HCT116 (cell line): ENCODE measurements around the gene TMEM120A. TPM values are rescaled to one million over a fixed set of nuclear protein-coding genes. Genes with fewer than 3 reads are reported as not detected.
"Not testable (repeated sequence)": the region's sequence is repeated elsewhere in the genome, so short reads cannot be mapped to it uniquely, and the experiment has no call there.

Experiments used
- ATAC-seq: fragments of 200-7000 bp; cut with Tn5 transposase; 2 replicates; pipeline ENCODE4 v1.9.1; 2020; ENCODE audit warnings: mild to moderate bottlenecking, moderate library complexity
- BruUV-seq: library from RNA; stranded (reverse); fragments of 400-500 nt; replicated peaks from 2 replicates; lab custom pipeline; 2021; lab: Mats Ljungman, UMichigan
- CTCF ChIA-PET: fragments of 300-600 bp; sonication (Branson Sonifier 250); formaldehyde crosslinking; loops from one replicate; lab custom pipeline; 2021; ENCODE audit warnings: antibody characterized with exemption; lab: Charles Lee
- POLR2A ChIA-PET: fragments of 300-600, 350-600 bp; sonication (Branson Sonifier 250); formaldehyde crosslinking; loops from one replicate; lab custom pipeline; 2021; ENCODE audit warnings: antibody characterized with exemption; lab: Charles Lee
- RAD21 ChIA-PET, 2 experiments: fragments of 300-600 bp; sonication (Branson Sonifier 250); formaldehyde crosslinking; loops; one replicate each; lab custom pipeline; 2023; ENCODE audit warnings: low total read pairs in 2 of 2; ENCODE audit not compliant: uncharacterized antibody in 2 of 2, unreplicated experiment in 2 of 2, low non-redundant PET in 1 of 2; lab: Charles Lee
- DNase-seq: peaks from one replicate; pipeline ENCODE4 v3.0.0-alpha.2; 2010; ENCODE audit warnings: low read depth, low spot score
- H2AFZ ChIP-seq: fragments of 200-600 bp; shearing (Covaris generic), sonication (generic); 2 replicates; pipeline ENCODE4 v1.6.1; 2017; ENCODE audit warnings: low read depth, mixed run types, mixed read lengths, antibody characterized with exemption, low read length; ENCODE audit not compliant: poor library complexity, severe bottlenecking
- H3K27ac ChIP-seq: 2 replicates; pipeline ENCODE4 v1.5.1; 2012; ENCODE audit warnings: low read depth, low read length
- H3K27me3 ChIP-seq: fragments of 200-600 bp; sonication (generic); 2 replicates; pipeline ENCODE4 v1.6.1; 2016; ENCODE audit warnings: mixed run types, low read length, mixed read lengths; ENCODE audit not compliant: insufficient read depth
- H3K36me3 ChIP-seq, 2 experiments: fragments of 200-500 bp in 1 of 2; fragments of 200-600 bp in 1 of 2; sonication (Bioruptor generic) in 1 of 2; sonication (generic) in 1 of 2; 2 replicates each; pipeline versions ENCODE4 v1.5.1 to v1.6.1; 2014 to 2016; ENCODE audit warnings: low read length in 2 of 2, inconsistent platforms in 1 of 2, mixed read lengths in 1 of 2, mixed run types in 1 of 2; ENCODE audit not compliant: insufficient read depth in 2 of 2, control insufficient read depth in 1 of 2
- H3K4me1 ChIP-seq, 2 experiments: fragments of 200-600 bp in 1 of 2; sonication (generic) in 1 of 2; 2 replicates each; pipeline versions ENCODE4 v1.5.1 to v1.6.1; 2012 to 2017; ENCODE audit warnings: low read length in 2 of 2, inconsistent platforms in 1 of 2, mild to moderate bottlenecking in 1 of 2, mixed read lengths in 1 of 2, mixed run types in 1 of 2, moderate library complexity in 1 of 2; ENCODE audit not compliant: insufficient read depth in 2 of 2, control insufficient read depth in 1 of 2
- H3K4me2 ChIP-seq: fragments of 200-600 bp; sonication (generic); 2 replicates; pipeline ENCODE4 v1.6.1; 2017; ENCODE audit warnings: mixed run types, low read length, mixed read lengths
- H3K4me3 ChIP-seq, 2 experiments: fragments of 200-600 bp in 1 of 2; sonication (generic) in 1 of 2; replicated peaks in 1 of 2; 2 replicates each; pipeline ENCODE4 v1.5.1; 2011 to 2016; ENCODE audit warnings: low read length in 2 of 2, control low read depth in 1 of 2, low read depth in 1 of 2, mild to moderate bottlenecking in 1 of 2, mixed read lengths in 1 of 2, mixed run types in 1 of 2
- H3K79me2 ChIP-seq: fragments of 200-600 bp; sonication (generic); 2 replicates; pipeline ENCODE4 v1.6.1; 2017; ENCODE audit warnings: mild to moderate bottlenecking, mixed run types, low read length, moderate library complexity, mixed read lengths; ENCODE audit not compliant: insufficient read depth
- H3K9ac ChIP-seq: fragments of 200-600 bp; sonication (generic); 2 replicates; pipeline ENCODE4 v1.6.1; 2016; ENCODE audit warnings: low read length, mixed read lengths
- H3K9me2 ChIP-seq: fragments of 200-600 bp; sonication (generic), shearing (Covaris generic); 2 replicates; pipeline ENCODE4 v1.6.1; 2017; ENCODE audit warnings: mixed run types, mild to moderate bottlenecking, moderate library complexity; ENCODE audit not compliant: insufficient read depth
- H3K9me3 ChIP-seq, 2 experiments: fragments of 200-500 bp in 1 of 2; fragments of 200-600 bp in 1 of 2; sonication (Bioruptor generic) in 1 of 2; sonication (generic) in 1 of 2; 2 replicates each; pipeline ENCODE4 v1.6.1; 2014 to 2017; ENCODE audit warnings: low read length in 2 of 2, mixed read lengths in 2 of 2, inconsistent platforms in 1 of 2, low read depth in 1 of 2, mild to moderate bottlenecking in 1 of 2, mixed run types in 1 of 2, moderate library complexity in 1 of 2; ENCODE audit not compliant: control insufficient read depth in 1 of 2, insufficient read depth in 1 of 2
- H4K20me1 ChIP-seq: fragments of 200-600 bp; sonication (generic), shearing (Covaris generic); 2 replicates; pipeline ENCODE4 v1.6.1; 2017; ENCODE audit warnings: mixed run types, mild to moderate bottlenecking, moderate library complexity; ENCODE audit not compliant: insufficient read depth
- CEBPB ChIP-seq: IDR thresholded peaks from 2 replicates; pipeline ENCODE4 v1.6.1; 2012; ENCODE audit warnings: low read depth
- EGR1 ChIP-seq: IDR thresholded peaks from 2 replicates; pipeline ENCODE4 v1.6.1; 2012; ENCODE audit warnings: low read depth
- ELF1 ChIP-seq: IDR thresholded peaks from 2 replicates; pipeline ENCODE4 v1.6.1; 2012; ENCODE audit warnings: low read depth, borderline replicate concordance
- EZH2phosphoT487 ChIP-seq: fragments of 200-600 bp; IDR thresholded peaks from 2 replicates; pipeline ENCODE4 v1.6.1; 2018; ENCODE audit warnings: antibody characterized with exemption, borderline replicate concordance
- POLR2AphosphoS5 ChIP-seq: IDR thresholded peaks from 2 replicates; pipeline ENCODE4 v1.6.1; 2011; ENCODE audit warnings: mild to moderate bottlenecking, low read depth, low read length, moderate library complexity
- SIN3A ChIP-seq: IDR thresholded peaks from 2 replicates; pipeline ENCODE4 v1.6.1; 2012; ENCODE audit warnings: low read depth
- SP1 ChIP-seq: IDR thresholded peaks from 2 replicates; pipeline ENCODE4 v1.6.1; 2012; ENCODE audit warnings: low read depth
- SRF ChIP-seq: IDR thresholded peaks from 2 replicates; pipeline ENCODE4 v1.6.1; 2012; ENCODE audit warnings: low read depth
- TCF7L2 ChIP-seq: IDR thresholded peaks from 2 replicates; pipeline ENCODE4 v1.7.0; 2011; ENCODE audit warnings: borderline replicate concordance, inconsistent platforms; ENCODE audit not compliant: insufficient read depth, insufficient read length; ENCODE audit errors: extremely low read depth
- YY1 ChIP-seq: IDR thresholded peaks from 2 replicates; pipeline ENCODE4 v1.6.1; 2011; ENCODE audit warnings: low read length, low read depth, moderate library complexity, mild to moderate bottlenecking; ENCODE audit not compliant: insufficient replicate concordance; ENCODE audit errors: extremely low read depth
- intact Hi-C: fragments of 100-400 bp; cut with micrococcal nuclease; formaldehyde crosslinking; loops from 2 replicates; pipeline ENCODE4 v1.10.0; 2022
- total RNA-seq: library from RNA; stranded (reverse); gene quantifications from one replicate; pipeline ENCODE4 v1.2.1, GENCODE V29; 2021; ENCODE audit not compliant: unreplicated experiment
- TF ChIP-seq, protein P1 (sequence below), 3 experiments: fragments of 200-600 bp in 1 of 3; sonication (generic) in 1 of 3; IDR thresholded peaks in 2 of 3; conservative IDR thresholded peaks in 1 of 3; 2 replicates each; pipeline ENCODE4 v1.5.1; 2012 to 2017; ENCODE audit warnings: low read depth in 2 of 3, low read length in 2 of 3, antibody characterized with exemption in 1 of 3, borderline replicate concordance in 1 of 3, control low read depth in 1 of 3, mild to moderate bottlenecking in 1 of 3, mixed read lengths in 1 of 3, mixed run types in 1 of 3, moderate library complexity in 1 of 3; ENCODE audit not compliant: insufficient read depth in 1 of 3
- TF ChIP-seq, protein P2 (sequence below): IDR thresholded peaks from 2 replicates; pipeline ENCODE4 v1.6.1; 2011; ENCODE audit warnings: mild to moderate bottlenecking, low read length, moderate library complexity; ENCODE audit not compliant: insufficient replicate concordance; ENCODE audit errors: extremely low read depth

The TMEM120A gene
- total RNA-seq, 1 experiment from 2014 or later: 25.9 TPM

DNA sequence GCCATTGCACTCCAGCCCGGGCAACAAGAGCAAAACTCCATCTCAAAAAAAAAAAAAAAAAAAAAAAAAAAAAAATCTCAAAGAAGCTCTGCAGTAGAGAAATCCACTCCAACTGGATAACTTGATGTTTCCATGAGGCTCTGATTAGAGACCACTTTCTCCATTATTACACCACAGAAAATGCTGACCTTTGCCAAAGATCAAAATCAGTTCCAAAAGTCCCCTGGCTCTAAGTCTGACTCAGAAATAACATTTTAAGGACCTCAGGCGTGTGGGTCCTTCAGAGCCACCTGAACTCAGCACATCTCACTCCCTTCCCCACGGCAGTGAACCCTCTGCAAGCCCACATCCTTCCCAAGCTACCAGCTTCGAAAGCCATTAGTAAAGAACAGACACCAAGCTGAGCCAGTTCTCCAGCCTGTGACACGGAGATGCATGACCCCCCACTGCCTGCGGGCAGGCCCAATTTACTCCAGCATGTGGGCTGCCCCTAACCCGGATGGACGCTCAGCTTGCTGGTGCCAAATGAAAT lies 13.8 kb upstream of the TMEM120A start:
- CTCF ChIA-PET: interaction anchor here (1.7 kb wide), 1 partner anchor 12 kb away, joined by 10 read pairs; no protein-coding TSS in a partner anchor
- no peak for DNase-seq
- Histone ChIP-seq H3K4me3 (no peak overlapping the region), H3K27ac (no peak overlapping the region), H3K27me3 (no peaks in the 10 kb centered on the region), H4K20me1 (no peaks in the 10 kb centered on the region), H2AFZ (no peak overlapping the region), H3K79me2 (no peaks in the 10 kb centered on the region), H3K9ac (no peak overlapping the region), H3K4me1 (peaks cover 15 to 24% of the 10 kb centered on the region in 2 experiments), H3K9me3 (no peaks in the 10 kb centered on the region), H3K4me2 (peak overlapping the region; percentile 65; the same call in 1 of the 2 replicates), H3K36me3 (no peaks in the 10 kb centered on the region; a peak in 1 of 4 replicates), H3K9me2 (no peaks in the 10 kb centered on the region)
- POLR2A ChIA-PET: no interaction called here
- intact Hi-C loops: no loop called here
- ATAC-seq: no peak
- RAD21 ChIA-PET: no interaction called here
- TF ChIP-seq, protein P1, sequence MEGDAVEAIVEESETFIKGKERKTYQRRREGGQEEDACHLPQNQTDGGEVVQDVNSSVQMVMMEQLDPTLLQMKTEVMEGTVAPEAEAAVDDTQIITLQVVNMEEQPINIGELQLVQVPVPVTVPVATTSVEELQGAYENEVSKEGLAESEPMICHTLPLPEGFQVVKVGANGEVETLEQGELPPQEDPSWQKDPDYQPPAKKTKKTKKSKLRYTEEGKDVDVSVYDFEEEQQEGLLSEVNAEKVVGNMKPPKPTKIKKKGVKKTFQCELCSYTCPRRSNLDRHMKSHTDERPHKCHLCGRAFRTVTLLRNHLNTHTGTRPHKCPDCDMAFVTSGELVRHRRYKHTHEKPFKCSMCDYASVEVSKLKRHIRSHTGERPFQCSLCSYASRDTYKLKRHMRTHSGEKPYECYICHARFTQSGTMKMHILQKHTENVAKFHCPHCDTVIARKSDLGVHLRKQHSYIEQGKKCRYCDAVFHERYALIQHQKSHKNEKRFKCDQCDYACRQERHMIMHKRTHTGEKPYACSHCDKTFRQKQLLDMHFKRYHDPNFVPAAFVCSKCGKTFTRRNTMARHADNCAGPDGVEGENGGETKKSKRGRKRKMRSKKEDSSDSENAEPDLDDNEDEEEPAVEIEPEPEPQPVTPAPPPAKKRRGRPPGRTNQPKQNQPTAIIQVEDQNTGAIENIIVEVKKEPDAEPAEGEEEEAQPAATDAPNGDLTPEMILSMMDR (IDR thresholded peaks at IDR 0.05 in 2 of 3, conservative IDR thresholded peaks at IDR 0.05 in 1 of 3; ENCODE audit: borderline replicate concordance in 1 of 3, insufficient read depth in 1 of 3, low read depth in 2 of 3, low read length in 2 of 3): no peak
- no peak for TF ChIP-seq EGR1
- TF ChIP-seq ELF1: no peak
- no peak for TF ChIP-seq YY1
- TF ChIP-seq SRF: no peak
- TF ChIP-seq SIN3A: no peak
- TF ChIP-seq TCF7L2: no peak
- TF ChIP-seq, protein P2, sequence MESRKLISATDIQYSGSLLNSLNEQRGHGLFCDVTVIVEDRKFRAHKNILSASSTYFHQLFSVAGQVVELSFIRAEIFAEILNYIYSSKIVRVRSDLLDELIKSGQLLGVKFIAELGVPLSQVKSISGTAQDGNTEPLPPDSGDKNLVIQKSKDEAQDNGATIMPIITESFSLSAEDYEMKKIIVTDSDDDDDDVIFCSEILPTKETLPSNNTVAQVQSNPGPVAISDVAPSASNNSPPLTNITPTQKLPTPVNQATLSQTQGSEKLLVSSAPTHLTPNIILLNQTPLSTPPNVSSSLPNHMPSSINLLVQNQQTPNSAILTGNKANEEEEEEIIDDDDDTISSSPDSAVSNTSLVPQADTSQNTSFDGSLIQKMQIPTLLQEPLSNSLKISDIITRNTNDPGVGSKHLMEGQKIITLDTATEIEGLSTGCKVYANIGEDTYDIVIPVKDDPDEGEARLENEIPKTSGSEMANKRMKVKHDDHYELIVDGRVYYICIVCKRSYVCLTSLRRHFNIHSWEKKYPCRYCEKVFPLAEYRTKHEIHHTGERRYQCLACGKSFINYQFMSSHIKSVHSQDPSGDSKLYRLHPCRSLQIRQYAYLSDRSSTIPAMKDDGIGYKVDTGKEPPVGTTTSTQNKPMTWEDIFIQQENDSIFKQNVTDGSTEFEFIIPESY: no peak
- no peak for TF ChIP-seq EZH2phosphoT487
- no peak for TF ChIP-seq SP1
- no peak for TF ChIP-seq CEBPB
- TF ChIP-seq POLR2AphosphoS5: no peak
- no TSS peak for BruUV-seq

DNA sequence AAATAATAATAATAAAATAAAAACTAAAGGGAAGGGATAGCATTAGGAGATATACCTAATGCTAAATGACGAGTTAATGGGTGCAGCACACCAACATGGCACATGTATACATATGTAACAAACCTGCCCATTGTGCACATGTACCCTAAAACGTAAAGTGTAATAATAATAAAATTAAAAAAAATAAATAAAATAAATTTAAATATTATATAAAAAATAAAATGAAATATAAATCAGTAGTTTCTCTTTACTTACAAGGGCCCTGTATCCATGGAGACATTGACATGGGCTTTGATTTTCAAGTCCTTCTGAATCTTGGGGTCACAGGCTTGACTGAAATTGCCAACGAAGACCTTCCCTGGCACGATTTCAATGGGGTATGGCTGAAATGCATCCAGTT lies 10.6 kb upstream of the TMEM120A start:
- BruUV-seq, H4K20me1 ChIP-seq, H3K79me2 ChIP-seq, H3K27ac ChIP-seq, H3K9ac ChIP-seq, H3K9me3 ChIP-seq, H3K4me3 ChIP-seq, H3K27me3 ChIP-seq, ATAC-seq, intact Hi-C loops, DNase-seq, H3K9me2 ChIP-seq, H2AFZ ChIP-seq, RAD21 ChIA-PET, CTCF ChIA-PET, POLR2A ChIA-PET, H3K36me3 ChIP-seq, H3K4me2 ChIP-seq: not testable (repeated sequence)
- peaks cover 15 to 20% of the 10 kb centered on the region in 2 experiments for H3K4me1 ChIP-seq
